Endometrium (tissue), 2 donors: ENCODE results near the gene FAM174B.
"Not testable (repeated sequence)": the region's sequence is repeated elsewhere in the genome, so short reads cannot be mapped to it uniquely, and the experiment has no call there.

Experiments
- FAIRE-seq: peaks from 2 replicates; lab custom pipeline; 2012; peaks lifted over from hg19 to GRCh38; lab: Jason Lieb, UNC
- donor health status: control.
- donor health status: control.

FAM174B gene

DNA sequence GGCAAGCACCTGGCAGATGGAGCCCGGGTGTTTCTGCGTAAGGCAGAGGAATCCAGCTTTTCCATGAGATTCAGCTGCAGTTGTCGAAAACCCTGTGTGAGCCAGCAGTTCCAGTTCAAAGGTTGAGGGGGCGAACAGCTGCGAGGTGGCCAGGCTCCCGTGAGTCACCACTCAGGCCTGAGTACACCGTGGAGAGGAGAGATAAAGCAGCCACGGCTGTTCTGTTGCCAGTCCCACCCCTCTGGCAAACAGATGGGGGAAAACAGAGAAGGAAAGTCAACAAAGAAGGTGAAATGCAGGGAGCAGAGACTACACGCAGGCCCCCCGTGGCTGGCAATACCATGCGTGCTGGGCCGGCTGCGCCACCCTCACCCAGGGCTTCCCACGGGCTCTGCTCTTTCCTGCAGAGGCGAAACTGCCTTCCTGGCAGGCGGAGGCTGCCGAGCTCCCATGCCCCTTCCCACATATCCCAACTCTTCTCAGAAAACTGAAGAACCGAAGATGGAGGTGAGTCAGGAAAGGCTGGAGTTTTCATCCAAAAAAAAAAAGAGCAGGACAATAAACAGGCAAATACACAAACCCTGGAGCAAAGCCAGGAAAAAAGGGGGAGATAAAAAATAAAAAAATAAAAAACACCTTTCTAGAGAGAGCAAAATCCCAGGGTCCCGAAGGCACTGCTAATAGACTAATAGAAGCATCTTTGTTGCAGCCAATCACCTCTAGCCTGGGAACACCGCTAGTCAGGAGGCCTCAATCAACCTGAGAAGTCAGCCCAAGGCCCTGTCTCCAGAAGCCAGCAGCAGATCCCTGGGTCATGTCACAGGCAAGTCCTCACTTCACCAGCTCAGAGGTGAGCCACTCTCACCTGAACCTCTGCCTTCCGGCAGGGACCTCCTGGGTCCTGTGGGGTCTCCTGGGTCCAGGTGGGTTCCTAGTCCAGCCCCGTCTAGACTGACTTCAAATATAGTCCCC is 37.7 kb downstream of the FAM174B start:
- FAIRE-seq = no peak

GRCh38 chr15:92616621-92617548 is 38.7 kb downstream of the FAM174B start:
- no peak for FAIRE-seq

DNA sequence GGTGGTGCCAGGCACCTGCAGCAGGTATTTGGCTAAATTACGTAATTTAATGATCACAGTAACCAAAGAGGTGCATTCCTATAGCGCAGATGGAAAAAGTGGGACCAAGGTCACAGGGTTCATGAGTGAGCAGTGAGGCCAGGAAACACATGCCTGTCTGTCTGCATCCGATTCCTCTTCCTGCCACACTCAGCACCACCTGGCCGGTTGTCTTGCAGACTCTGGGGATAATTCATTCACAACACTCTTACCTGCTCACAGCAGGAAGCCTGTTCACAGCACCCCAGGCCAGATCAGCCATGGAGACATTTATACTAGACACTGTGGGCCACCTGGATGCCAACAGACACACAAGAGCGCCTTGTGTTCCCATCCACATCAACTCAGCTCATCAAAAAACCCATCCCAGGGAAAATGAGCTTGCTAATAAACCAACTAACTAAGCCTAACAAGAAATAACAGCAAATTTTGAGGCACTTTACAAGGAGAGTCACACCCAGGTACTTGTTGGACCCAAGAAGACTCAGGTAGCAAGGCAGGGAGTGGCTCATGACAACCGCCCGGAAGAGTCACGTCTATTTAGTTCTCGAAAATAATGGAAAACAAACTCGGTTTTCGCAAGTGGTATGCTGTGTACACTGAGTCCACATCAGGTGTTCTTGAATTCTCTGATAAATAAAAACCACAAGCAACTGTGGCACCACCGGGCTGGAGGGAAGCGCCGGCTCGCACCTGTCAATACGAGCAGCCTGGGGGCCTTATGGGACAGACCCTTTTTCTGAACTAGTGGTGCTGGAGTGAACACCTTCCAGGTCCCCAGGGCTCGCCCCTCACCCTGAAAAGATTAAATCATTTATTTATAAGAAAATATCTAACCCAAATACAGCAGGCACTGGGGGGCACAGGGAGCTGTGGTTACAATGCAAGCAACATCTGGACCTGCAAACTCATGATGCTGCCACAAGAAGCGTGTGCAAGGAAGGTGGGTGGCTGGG is 40.5 kb downstream of the FAM174B start:
- FAIRE-seq = no peak

- no peak for FAIRE-seq
These were observed 41.3 kb downstream of the FAM174B start for GRCh38 chr15:92614301-92614700.

DNA sequence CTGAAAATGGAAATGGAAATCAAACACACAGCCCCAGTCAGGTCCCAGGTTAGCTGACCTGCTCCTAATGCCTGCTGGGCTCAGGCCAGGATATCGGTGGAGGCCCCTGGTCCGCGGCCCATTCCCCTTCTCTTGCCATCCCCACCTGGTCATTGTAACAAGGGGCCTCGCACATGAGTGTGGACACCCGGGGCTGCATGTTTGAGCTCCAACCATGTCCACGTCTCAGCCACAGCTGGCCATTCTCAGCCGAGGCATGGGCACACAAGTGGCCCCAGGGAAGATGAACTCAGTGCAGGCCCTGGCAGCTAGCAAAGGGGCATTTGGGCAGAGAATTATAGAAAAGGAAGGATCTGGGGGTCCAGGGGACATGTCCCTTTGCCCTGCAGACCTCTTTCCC is 41.7 kb downstream of the FAM174B start:
- no peak for FAIRE-seq

GRCh38 chr15:92612891-92613290 is 42.7 kb downstream of the FAM174B start:
- no peak for FAIRE-seq

DNA sequence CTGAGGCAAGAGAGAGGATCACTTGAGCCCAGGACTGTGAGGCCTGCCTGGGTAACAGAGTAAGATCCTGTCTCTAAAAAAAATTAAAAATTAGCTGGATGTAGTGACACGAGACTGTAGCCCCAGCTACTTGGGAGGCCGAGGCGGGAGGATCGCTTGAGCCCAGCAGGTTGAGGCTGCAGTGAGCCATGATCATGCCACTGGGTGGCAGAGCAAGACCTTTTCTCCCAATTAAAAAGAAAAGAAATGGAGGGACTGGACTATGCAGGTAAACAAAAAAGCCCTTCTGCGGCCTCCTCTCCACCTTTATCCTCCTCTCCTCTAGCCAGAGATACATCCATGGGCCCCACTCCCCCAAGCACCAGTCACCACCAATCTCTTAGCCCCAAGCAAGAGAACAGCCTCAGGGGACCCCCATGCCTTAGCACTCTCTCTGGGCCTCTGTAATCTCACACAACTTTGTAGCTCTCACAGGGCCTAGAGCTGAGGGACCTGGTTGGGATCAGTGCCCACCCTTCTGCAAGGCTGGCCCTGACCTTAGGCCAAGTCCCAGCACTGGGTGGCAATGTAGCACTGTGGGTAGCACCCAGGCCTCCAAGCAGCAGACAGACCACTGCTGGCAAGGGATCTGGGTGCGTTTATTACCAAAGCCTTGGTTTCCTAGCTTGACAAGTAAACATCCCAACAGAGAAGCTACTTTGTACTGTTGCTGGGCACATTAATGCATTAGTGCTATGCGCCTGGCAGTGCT is 43.4 kb downstream of the FAM174B start:
- FAIRE-seq = no peak

DNA sequence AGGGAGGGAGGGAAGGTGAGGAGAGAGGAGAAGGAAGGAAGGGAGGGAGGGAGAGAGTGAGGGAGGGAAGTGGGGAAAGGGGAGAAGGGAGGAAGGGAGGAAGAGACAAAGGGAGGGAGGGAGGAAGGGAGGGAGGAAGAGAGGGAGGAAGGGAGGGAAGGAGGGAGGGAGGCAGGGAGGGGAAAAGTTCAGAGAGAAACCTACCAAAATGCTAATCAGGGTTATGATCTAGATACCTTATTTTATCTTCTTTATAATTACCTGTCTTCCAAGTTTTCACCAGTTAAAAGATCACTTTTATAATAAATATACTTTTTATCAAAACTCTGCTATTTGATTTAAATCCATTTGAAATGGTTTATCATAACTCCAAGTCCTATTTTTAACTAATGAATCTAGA is 44.4 kb downstream of the FAM174B start:
- no peak for FAIRE-seq

GRCh38 chr15:92610101-92610520 is 45.5 kb downstream of the FAM174B start:
- FAIRE-seq = no peak

DNA sequence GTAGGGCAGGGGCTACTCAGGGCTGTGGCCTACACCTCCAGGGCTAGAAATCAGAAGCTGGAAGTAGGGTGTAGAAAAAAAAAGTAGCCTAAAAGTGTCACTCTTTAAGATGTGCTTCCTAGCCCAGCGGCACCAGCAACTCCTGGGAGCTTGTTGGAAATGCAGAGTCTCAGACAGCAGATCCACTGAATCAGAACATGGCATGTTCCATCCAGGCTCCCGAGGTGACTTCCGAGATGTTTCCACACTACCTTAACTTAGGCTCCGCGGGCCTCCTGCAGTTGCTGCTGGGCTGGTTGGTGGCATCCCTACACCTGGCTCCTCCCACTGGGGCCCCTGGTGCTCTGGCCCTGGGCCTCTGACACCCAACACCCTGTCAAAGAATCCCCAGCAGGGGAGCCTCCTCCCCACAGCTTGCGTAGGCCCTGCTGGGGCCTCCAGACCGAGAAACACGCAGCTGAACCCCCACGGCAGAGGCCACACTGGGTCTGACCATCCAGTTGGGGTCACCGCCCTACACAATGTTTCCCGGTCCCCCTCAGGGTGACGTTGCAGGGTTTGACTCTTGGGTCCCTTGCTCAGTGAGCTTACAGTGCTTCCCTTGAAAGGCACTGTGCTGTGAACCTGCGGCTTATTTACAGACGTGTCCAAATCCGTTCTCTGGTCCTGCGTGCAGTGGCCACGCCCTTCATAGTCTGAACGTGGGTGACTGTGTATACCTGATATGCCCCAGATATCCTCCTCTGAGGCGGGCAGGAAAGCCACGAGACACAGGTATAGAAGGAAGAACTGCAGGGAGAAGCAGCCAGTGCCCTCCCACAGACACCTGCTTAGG is 46.5 kb downstream of the FAM174B start:
- FAIRE-seq = no peak

- not testable (repeated sequence) for FAIRE-seq
These were observed 48.8 kb downstream of the FAM174B start for GRCh38 chr15:92606836-92607150.

GRCh38 chr15:92606126-92606835 is 49.3 kb downstream of the FAM174B start:
- FAIRE-seq = no peak

DNA sequence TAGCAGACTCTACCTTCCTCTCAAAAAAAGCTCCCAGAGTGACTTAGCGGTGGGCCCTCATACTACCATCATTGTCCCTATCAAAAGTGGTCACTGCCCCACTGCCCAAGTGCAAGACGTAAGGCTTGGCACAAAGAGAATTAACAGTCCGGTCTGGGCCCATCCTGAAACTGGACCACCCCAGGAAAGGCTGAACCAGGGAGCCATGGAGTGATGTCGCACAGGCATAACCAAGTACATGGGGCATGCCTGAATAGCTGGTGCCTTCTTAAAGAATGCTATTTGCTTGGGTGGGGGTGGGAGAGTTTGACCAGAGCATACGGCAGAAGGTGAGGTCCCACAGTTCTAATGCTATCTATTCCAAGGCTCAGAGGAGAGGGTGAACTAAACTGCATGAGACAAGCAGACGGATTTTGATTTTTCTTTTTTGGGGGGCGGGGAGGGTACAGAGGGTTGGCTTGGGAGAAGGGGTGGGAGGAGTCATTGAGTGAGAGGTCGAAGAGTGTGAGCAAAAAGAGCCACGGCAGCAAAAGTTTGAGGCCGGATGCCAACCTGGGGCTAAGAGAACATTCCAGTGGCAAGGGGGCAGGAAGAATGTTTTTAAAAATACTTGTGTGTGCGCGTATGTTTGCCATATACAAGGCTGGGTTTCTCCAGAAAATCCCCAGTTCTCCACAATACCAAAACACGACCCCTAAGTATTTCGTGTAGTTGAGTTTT is 50.2 kb downstream of the FAM174B start:
- no peak for FAIRE-seq

GRCh38 chr15:92603743-92604470 is 51.7 kb downstream of the FAM174B start:
- no peak for FAIRE-seq

GRCh38 chr15:92603278-92603677 is 52.3 kb downstream of the FAM174B start:
- no peak for FAIRE-seq

GRCh38 chr15:92602267-92602593 is 53.3 kb downstream of the FAM174B start:
- no peak for FAIRE-seq

- FAIRE-seq = no peak
These were observed 53.8 kb downstream of the FAM174B start for GRCh38 chr15:92601592-92602266.

GRCh38 chr15:92600856-92601255 is 54.7 kb downstream of the FAM174B start:
- FAIRE-seq = no peak
